Fibroblast of villous mesenchyme (primary cell): ENCODE data around the gene RTL10. TPM values are rescaled to one million over a fixed set of nuclear protein-coding genes. Genes with fewer than 3 reads are reported as not detected.

Source experiments
- DNase-seq: peaks from one replicate; pipeline ENCODE4 v3.0.0-alpha.2; 2010; ENCODE audit warnings: low read depth
- H3K4me3 ChIP-seq: 2 replicates; pipeline ENCODE4 v1.5.1; 2011; ENCODE audit warnings: low read depth, mild to moderate bottlenecking, low read length
- total RNA-seq: library from RNA; depleted of rRNA; stranded (reverse); fragments of >200 nt; gene quantifications from 2 replicates; pipeline ENCODE4 v1.2.3, GENCODE V29; 2012
- TF ChIP-seq, protein P1 (sequence below): IDR thresholded peaks from 2 replicates; pipeline ENCODE4 v1.5.1; 2012; ENCODE audit warnings: low read depth, mild to moderate bottlenecking, low read length; ENCODE audit not compliant: insufficient read depth

The RTL10 gene
- total RNA-seq, 1 donor: 15.1 TPM

DNA sequence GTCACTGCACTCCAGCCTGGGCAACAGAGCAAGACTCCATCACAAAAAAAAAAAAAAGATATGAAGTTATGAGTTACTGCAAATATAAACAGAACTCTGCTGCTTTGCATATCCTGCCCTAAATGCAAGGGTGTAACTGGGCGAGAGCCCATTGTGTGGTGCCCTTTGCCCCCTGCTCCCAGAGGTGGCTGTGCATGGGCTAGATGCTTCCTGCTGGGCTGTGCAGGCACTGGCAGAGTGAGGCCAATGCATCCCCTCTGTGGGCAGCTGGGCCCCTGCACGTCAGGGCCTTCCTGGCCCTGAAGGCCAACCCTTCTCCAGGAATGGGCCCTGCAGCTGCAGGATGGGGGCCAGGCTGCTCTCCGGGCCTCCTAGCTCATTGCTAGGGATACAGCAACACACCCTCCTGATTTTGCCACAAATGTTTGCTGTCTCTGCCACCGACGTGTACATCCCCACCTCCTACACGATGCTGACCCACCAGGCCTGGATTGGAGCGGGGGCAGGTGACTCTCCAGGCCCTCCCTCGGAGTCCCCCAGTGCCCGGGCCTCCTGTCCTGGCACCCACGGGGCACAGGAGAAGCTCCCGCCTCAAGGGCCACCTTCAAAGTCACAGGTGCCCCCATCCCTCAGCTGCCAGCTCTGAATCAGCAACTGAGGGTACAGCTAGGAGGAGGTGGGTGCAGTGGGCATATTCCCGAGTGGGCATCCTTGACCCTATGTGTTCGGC lies 46.2 kb upstream of the RTL10 start:
- TF ChIP-seq, protein P1, sequence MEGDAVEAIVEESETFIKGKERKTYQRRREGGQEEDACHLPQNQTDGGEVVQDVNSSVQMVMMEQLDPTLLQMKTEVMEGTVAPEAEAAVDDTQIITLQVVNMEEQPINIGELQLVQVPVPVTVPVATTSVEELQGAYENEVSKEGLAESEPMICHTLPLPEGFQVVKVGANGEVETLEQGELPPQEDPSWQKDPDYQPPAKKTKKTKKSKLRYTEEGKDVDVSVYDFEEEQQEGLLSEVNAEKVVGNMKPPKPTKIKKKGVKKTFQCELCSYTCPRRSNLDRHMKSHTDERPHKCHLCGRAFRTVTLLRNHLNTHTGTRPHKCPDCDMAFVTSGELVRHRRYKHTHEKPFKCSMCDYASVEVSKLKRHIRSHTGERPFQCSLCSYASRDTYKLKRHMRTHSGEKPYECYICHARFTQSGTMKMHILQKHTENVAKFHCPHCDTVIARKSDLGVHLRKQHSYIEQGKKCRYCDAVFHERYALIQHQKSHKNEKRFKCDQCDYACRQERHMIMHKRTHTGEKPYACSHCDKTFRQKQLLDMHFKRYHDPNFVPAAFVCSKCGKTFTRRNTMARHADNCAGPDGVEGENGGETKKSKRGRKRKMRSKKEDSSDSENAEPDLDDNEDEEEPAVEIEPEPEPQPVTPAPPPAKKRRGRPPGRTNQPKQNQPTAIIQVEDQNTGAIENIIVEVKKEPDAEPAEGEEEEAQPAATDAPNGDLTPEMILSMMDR: no peak
- no peak for DNase-seq
- no peak overlapping the region for H3K4me3 ChIP-seq

DNA sequence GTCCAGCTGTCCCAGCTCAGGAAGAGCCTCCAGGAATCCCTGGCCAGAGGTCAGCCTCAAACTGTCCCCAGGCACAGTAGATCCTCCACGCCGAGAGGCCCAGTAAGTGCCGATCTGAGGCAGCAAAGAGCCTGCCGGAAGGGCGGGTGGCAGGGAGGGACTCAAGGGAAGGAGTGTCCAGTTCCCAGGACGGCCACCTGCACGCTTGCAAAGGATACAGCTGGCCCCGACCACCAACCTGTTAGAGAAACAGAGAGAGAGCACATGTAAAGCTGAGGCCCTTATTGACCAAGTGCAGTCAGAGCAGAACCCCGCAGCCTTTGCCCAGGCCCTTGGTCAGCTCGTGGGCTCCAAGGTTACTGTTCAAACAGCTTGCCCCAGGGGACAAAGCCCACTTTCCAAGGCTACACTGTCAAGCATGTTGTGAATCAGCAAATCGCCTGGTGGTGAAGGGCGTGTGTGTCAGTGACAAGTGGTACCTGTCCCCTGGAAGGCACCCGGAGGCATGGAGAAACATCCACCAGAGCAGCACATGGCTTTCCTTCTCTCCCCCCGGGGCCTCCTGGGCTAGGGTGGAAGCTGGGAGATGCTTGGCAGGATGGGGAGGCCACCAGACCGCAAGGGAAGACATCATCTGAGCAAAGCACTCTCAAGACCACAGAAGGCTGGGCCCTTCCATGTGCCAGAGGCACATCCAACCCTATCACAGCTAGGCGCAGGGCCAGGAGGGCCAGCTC lies 44.3 kb upstream of the RTL10 start:
- TF ChIP-seq, protein P1: no peak
- no peak for DNase-seq
- H3K4me3 ChIP-seq: no peak overlapping the region

DNA sequence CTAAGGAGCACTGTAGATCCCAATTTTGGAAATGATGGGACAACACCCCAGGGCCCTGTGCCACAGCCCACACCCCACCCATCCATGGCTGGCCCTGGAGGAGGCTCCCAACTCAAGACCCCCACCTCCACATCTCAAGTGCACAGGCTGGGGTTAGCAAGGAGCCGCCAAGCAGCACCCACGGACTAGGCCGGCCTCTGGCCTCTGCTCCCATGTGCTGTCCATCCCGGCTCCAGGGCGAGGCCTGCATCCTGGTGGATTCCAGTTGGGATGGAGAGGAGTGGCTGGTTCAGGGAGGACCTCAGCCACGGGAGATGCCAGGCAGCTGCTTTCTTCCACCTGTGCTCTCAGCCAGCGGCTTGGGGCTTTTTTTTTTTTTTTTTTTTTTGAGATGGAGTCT lies 43.5 kb upstream of the RTL10 start:
- H3K4me3 ChIP-seq: no peak overlapping the region
- TF ChIP-seq, protein P1: no peak
- no peak for DNase-seq

DNA sequence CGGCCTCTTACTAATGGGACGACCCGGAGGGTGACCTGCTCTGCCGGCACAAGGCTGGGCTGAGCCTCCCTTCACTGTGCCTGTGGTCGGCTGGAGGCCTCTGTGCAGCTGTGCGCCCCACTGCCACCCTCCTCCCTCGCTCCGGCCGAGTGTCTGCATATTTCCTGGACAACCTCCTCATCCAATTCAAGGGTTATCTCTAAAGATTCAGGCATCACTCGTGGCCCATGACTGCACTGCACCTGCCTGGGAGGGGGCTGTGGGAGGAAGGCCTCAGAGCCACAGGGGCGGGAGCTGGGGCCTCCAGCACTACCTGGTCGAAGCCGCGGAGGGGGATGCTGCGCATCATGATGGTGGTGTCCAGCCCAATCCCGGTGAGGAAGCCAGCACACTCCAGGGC lies 43.1 kb upstream of the RTL10 start:
- DNase-seq: no peak
- TF ChIP-seq, protein P1: no peak
- no peak overlapping the region for H3K4me3 ChIP-seq

DNA sequence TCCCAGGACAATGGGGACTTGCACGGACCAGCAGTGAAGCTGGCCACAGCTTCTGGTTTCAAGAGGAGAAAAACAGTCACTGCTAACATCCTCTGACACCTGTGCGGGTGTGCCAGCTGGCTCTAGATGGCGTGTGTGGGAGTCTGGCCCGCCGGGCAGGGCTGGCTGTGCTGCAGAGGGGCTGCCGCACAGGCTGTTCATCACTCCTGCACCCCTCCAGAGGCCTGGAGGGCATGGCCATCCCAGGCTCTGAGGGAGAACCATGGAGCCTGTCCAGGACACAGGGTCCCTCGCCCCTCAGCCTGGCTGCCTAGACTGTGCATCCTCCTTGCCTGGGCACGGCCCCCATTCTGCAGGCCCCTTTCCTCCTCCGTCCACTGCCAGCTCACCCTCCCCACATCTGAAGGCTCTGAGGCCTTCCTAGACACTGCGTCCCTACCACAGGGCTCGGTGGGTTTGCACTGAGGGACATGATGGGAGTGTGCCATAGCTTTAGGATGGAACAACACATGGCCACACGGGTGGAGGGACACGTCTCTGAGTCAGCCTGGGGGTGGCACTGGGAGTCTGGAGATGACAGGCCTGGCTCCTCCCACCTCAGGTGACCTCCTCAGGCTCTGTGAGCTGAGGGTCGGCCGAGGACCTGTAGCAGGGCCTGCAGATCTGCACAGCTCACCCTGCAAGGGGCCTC lies 42.1 kb upstream of the RTL10 start:
- H3K4me3 ChIP-seq: no peak overlapping the region
- TF ChIP-seq, protein P1: no peak
- DNase-seq: no peak

DNA sequence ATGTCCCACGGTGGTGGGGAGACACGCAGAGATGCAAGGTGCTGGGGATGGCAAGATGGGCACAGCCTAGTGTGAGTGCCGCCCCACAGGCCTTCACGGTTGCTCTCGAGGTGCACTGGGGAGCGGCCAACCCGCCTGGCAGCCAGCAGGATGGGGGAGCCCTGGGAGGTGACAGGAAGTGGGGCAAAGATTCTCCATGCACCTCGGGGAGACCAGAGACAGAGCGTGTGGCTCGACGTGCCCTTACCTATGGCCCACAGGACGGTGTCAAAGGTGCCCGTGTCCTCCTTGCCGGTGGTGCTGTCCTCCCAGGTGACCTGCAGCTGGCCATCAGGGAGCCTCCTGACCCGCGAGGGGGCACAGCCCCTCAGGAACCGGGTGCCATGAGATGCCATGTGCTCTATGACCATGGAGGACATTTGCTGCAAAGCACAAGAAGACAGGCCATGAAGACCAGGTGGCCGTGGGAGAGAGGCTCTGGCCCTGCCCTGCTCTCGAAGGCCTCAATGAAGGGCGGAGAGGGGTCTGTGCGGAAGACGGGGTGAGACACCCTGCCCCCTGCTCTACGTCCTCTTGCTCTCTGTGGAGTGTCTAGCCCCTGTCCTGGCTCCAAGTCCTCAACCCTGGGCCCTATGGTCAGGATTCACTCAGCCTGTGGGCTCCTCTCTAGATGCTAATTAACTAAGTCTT lies 40.6 kb upstream of the RTL10 start:
- no peak for DNase-seq
- TF ChIP-seq, protein P1: no peak
- no peak overlapping the region for H3K4me3 ChIP-seq
